SU-DHL-6 (cell line): Measurements from ENCODE around the gene MYMK.

ENCODE experiments used
- CTCF ChIP-seq: fragments of 200-600 bp; sonication (generic); IDR thresholded peaks from one replicate; pipeline ENCODE4 v1.5.1; 2017; ENCODE audit warnings: antibody characterized with exemption, mild to moderate bottlenecking, low read length, moderate library complexity; ENCODE audit not compliant: insufficient read depth, poor library complexity, severe bottlenecking
- EZH2phosphoT487 ChIP-seq: fragments of 200-600 bp; sonication (generic), shearing (Covaris generic); conservative IDR thresholded peaks from 2 replicates; pipeline ENCODE4 v1.6.1; 2018; ENCODE audit warnings: mild to moderate bottlenecking, antibody characterized with exemption, low read length, moderate library complexity, mixed read lengths

DNA sequence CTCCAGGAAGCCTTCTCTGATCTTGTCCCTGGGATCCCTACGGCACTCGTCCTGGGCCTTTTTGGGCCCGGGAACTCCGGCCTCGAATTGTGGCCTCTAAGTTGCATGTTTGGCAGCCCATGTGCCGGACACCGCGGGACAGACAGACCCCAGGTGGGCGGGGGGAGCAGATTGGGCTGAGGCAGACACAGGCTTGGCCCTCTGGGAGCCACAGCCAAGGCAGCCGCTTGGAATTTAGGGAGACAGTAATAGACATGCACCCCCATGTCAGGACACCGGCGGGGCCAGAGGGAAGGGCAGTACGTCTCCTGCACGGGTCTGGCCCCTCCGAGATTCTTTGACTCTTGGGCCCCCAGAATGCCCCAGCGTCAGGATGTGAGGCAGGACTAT, 45.9 kb upstream of the MYMK start:
- TF ChIP-seq CTCF (no peak), EZH2phosphoT487 (no peak)
